ENCODE measurements around the gene IL3.

Gene IL3

GRCh38 chr5:132112111-132112510 lies 51.7 kb downstream of the IL3 start:
- Mint-ChIP-seq H3K27ac (peak overlapping the region; percentile 6), H3K36me3 (peaks cover 2% of the 10 kb centered on the region), H3K4me1 (ENCODE audit: low read depth) (peaks cover 53% of the 10 kb centered on the region)

More at GRCh38 chr5:132112111-132112510, 51.7 kb downstream of the IL3 start:
- Mint-ChIP-seq H3K9me3 (ENCODE audit: low read depth) (no peaks in the 10 kb centered on the region), H3K4me3 (no peak overlapping the region), H3K27me3 (no peaks in the 10 kb centered on the region)
